ENCODE data around the gene ASCL5.

DNA sequence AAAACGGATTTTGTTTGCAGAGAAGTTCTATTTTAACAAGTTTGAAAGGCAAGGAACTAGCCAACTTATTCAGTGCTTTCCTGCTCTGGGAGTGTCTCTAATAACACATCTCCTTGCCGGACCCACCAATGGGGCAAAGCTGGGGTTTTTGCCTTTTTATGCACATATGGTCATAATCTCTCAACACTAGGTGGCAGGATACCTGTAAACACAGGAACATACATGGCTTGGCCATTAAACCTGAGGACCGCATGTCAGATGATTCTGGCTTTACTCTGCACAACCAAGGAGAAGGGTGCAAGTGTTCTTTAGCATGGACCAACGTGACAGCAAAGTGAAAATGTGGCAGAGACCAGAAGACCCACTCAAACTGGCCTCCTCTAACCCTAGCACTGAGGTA, 22.4 kb upstream of the ASCL5 start:
- TF ChIP-seq POLR2A (IDR thresholded peaks at IDR 0.05; ENCODE audit: low read depth, low read length) (no peak), POLR2AphosphoS5 (IDR thresholded peaks at IDR 0.05; ENCODE audit: low read depth, low read length) (no peak), TAF1 (IDR thresholded peaks at IDR 0.05; ENCODE audit: borderline replicate concordance, low read depth, low read length) (no peak)
